Esophagus muscularis mucosa (tissue), 4 donors: ENCODE results near the gene CARMIL3. TPM values are rescaled to one million over a fixed set of nuclear protein-coding genes. Genes with fewer than 3 reads are reported as not detected.
"Not testable (repeated sequence)": the region's sequence is repeated elsewhere in the genome, so short reads cannot be mapped to it uniquely, and the experiment has no call there.

Experiments
- DNase-seq: peaks from one replicate; pipeline ENCODE4 v3.0.0-alpha.2; 2017; ENCODE audit errors: extremely low spot score
- H3K27ac ChIP-seq, 4 donors: fragments of 200-600 bp; sonication (generic); replicated peaks in 1 of 4; 1 replicate in 3 of 4; 2 replicates in 1 of 4; pipeline ENCODE4 v1.5.1; 2016 to 2019; ENCODE audit warnings: mild to moderate bottlenecking in 1 of 4
- H3K27me3 ChIP-seq, 4 donors: fragments of 200-600 bp; sonication (generic); one replicate each; pipeline versions ENCODE4 v1.5.1 to v1.6.0; 2016 to 2019
- H3K36me3 ChIP-seq, 4 donors: fragments of 200-600 bp; sonication (generic); one replicate each; pipeline ENCODE4 v1.5.1; 2016 to 2019
- H3K4me1 ChIP-seq, 4 donors: fragments of 200-600 bp; sonication (generic); one replicate each; pipeline ENCODE4 v1.5.1; 2016 to 2019
- H3K4me3 ChIP-seq, 4 donors: fragments of 200-600 bp; sonication (generic); 1 replicate in 2 of 4; 2 replicates in 2 of 4; pipeline ENCODE4 v1.5.1; 2016 to 2019; ENCODE audit warnings: mild to moderate bottlenecking in 4 of 4, moderate library complexity in 1 of 4
- H3K9me3 ChIP-seq, 4 donors: fragments of 200-600 bp; sonication (generic); 1 replicate in 3 of 4; 2 replicates in 1 of 4; pipeline ENCODE4 v1.5.1; 2016 to 2019
- EP300 ChIP-seq: sonication (generic); formaldehyde crosslinking; IDR thresholded peaks from one replicate; pipeline ENCODE4 v1.6.1; 2017; ENCODE audit warnings: antibody characterized with exemption
- POLR2A ChIP-seq: fragments of 450-650 bp; IDR thresholded peaks from one replicate; pipeline ENCODE4 v1.6.1; 2017; ENCODE audit warnings: antibody characterized with exemption, moderate library complexity, mild to moderate bottlenecking, low read depth
- POLR2AphosphoS5 ChIP-seq, 2 donors: sonication (generic); formaldehyde crosslinking; IDR thresholded peaks; one replicate each; pipeline ENCODE4 v1.6.1; 2017; ENCODE audit warnings: antibody characterized with exemption in 2 of 2
- WGBS: methylation state at CpG from one replicate; pipeline ENCODE4 v1.1.5; 2018; 5-methylcytosine and 5-hydroxymethylcytosine counted together
- intact Hi-C: fragments of 100-400 bp; cut with DNase I; formaldehyde crosslinking; loops from one replicate; pipeline ENCODE4 v1.15.1; 2023
- total RNA-seq, 4 donors: library from RNA; depleted of rRNA; stranded (reverse); fragments of >200 nt; gene quantifications; one replicate each; pipeline versions ENCODE4 v1.1.0 to v1.2.1, GENCODE V29; 2016
- TF ChIP-seq, protein P1 (sequence below), 3 experiments: fragments of 200-600 bp in 2 of 3; fragments of 450-650 bp in 1 of 3; sonication (generic) in 2 of 3; IDR thresholded peaks; one replicate each; pipeline ENCODE4 v1.5.1; 2017 to 2019; ENCODE audit warnings: antibody characterized with exemption in 3 of 3, mild to moderate bottlenecking in 2 of 3, moderate library complexity in 1 of 3

CARMIL3 gene
- total RNA-seq, 4 donors from 2014 or later: 0.17 to 0.29 TPM; not detected in 2

GRCh38 chr14:24032727-24033418, 18.9 kb upstream of the CARMIL3 start:
- Histone ChIP-seq H3K4me1 (peaks cover 4 to 28% (median 14%) of the 10 kb centered on the region in 4 donors), H3K9me3 (peaks cover 0 to 9% (median 4%) of the 10 kb centered on the region in 4 donors), H3K27ac (no peak overlapping the region), H3K4me3 (no peak overlapping the region), H3K27me3 (no peaks in the 10 kb centered on the region), H3K36me3 (no peaks in the 10 kb centered on the region)
- DNase-seq: no peak
- intact Hi-C loops: no loop called here
- TF ChIP-seq, protein P1, sequence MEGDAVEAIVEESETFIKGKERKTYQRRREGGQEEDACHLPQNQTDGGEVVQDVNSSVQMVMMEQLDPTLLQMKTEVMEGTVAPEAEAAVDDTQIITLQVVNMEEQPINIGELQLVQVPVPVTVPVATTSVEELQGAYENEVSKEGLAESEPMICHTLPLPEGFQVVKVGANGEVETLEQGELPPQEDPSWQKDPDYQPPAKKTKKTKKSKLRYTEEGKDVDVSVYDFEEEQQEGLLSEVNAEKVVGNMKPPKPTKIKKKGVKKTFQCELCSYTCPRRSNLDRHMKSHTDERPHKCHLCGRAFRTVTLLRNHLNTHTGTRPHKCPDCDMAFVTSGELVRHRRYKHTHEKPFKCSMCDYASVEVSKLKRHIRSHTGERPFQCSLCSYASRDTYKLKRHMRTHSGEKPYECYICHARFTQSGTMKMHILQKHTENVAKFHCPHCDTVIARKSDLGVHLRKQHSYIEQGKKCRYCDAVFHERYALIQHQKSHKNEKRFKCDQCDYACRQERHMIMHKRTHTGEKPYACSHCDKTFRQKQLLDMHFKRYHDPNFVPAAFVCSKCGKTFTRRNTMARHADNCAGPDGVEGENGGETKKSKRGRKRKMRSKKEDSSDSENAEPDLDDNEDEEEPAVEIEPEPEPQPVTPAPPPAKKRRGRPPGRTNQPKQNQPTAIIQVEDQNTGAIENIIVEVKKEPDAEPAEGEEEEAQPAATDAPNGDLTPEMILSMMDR (IDR thresholded peaks at IDR 0.05): no peak
- peak; percentile 31 to 66 for TF ChIP-seq POLR2AphosphoS5 (IDR thresholded peaks at IDR 0.05)
- WGBS: 87% methylated on average over 2 of the region's 2 CpGs

DNA sequence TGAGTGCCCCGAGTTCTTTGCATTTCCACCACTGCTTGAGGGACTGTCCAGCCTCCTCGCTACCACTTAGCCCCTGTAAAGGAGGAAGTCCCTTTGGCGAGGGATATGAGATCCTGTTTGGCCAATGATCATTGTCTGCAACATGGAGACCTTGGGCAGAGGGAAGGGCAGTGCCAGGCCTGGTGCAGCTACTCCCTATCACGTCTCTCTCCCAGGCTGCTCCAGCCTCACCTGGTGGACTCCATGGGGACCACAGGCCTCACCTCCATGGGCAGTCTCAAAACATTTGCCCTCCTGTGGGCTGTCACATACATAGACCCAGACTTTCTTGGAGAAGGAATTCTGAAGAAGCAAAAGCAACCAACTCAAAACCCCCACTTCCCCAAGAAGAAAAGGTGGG, 16.0 kb upstream of the CARMIL3 start:
- H3K27ac ChIP-seq: peak overlapping the region; percentile 87 to 91 (median 88)
- H3K4me3 ChIP-seq: peak overlapping the region; percentile 57 to 80 (median 67)
- H3K36me3 ChIP-seq, H3K27me3 ChIP-seq, intact Hi-C loops, DNase-seq, H3K9me3 ChIP-seq: not testable (repeated sequence)
- peaks cover 4 to 28% (median 14%) of the 10 kb centered on the region in 4 donors for H3K4me1 ChIP-seq
- 58% methylated on average over 3 of the region's 4 CpGs for WGBS

DNA sequence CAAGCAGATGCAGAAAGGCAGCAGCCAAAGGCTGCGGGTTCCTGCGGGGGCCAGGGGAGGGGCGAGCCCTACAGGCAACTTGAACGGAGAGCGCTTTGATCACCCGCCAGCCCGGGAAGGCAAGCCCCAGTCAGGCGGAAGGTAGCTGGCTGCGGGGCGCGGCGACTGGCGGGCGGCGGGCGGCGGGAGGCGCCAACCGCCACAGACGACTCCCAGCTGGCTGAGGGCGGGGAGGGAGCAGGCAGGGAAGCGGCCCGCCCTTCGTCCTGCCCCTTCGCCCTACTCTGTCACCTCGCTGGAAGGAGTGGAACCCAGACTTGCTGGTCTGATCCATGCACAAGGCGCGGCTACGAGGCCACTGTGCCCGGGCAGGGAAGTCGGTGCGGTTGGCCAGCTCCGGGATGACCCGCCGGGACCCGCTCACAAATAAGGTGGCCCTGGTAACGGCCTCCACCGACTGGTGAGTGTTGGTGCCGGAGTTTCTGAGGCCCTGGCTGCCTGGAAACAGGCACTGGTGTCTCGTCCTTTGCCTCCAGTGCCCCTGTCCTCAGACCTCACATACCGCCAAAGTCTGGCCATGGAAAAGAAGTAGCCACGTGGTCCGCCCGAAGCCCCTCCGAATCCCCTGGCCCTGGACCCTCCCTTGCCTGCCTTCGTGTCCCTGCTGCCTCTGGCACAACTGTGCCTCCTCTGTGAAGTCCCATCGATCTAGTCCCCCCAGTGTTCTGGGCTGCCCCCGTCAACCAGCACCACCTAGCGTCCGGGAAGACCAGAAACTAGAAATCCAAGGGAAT, 15.4 kb upstream of the CARMIL3 start:
- Histone ChIP-seq H3K4me1 (peaks cover 4 to 28% (median 14%) of the 10 kb centered on the region in 4 donors), H3K4me3 (peak overlapping the region; percentile 57 to 80 (median 67)), H3K9me3 (peaks cover 0 to 9% (median 4%) of the 10 kb centered on the region in 4 donors), H3K27ac (peak overlapping the region; percentile 87 to 91 (median 88)), H3K36me3 (no peaks in the 10 kb centered on the region), H3K27me3 (no peaks in the 10 kb centered on the region)
- no peak for TF ChIP-seq POLR2A
- TF ChIP-seq POLR2AphosphoS5 (IDR thresholded peaks at IDR 0.05): peak; percentile 34 to 47
- TF ChIP-seq, protein P1 (IDR thresholded peaks at IDR 0.05): peak; percentile 58 to 79 (median 78)
- intact Hi-C loops: no loop called here
- DNase-seq: peak; percentile 94
- WGBS: 1% methylated on average over 13 of the region's 50 CpGs

GRCh38 chr14:24036963-24037657, 14.7 kb upstream of the CARMIL3 start:
- H3K36me3 ChIP-seq, H3K27me3 ChIP-seq, intact Hi-C loops, DNase-seq, H3K9me3 ChIP-seq: not testable (repeated sequence)
- peaks cover 4 to 28% (median 14%) of the 10 kb centered on the region in 4 donors for H3K4me1 ChIP-seq
- 46% methylated on average over 10 of the region's 10 CpGs for whole genome bisulfite sequencing
- peak overlapping the region; percentile 57 to 80 (median 67) for H3K4me3 ChIP-seq
- peak overlapping the region; percentile 87 to 91 (median 88) for H3K27ac ChIP-seq

DNA sequence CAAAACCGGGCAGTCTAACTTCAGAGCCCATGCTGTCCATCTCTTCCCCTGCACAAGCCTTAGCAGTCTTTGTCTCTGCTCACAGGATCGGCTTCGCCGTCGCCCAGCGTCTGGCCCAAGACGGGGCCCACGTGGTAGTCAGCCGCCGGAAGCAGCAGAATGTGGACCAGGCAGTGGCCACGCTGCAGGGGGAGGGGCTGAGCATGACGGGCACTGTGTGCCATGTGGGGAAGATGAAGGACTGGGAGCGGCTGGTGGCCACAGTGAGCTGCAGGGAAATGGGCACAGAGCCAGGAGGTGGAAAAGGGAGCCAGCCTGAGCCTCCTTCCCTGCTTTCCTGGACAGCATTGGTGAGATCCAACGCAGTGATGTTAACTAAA, 14.2 kb upstream of the CARMIL3 start:
- TF ChIP-seq POLR2A: no peak
- no peak for TF ChIP-seq POLR2AphosphoS5 (IDR thresholded peaks at IDR 0.05)
- TF ChIP-seq, protein P1 (IDR thresholded peaks at IDR 0.05): no peak
- no peak for TF ChIP-seq EP300
- intact Hi-C loops: no loop called here
- Histone ChIP-seq H3K4me3 (no peak overlapping the region), H3K27me3 (no peaks in the 10 kb centered on the region), H3K9me3 (peaks cover 0 to 4% (median 1%) of the 10 kb centered on the region in 4 donors), H3K27ac (no peak overlapping the region), H3K4me1 (peaks cover 4 to 28% (median 14%) of the 10 kb centered on the region in 4 donors), H3K36me3 (no peaks in the 10 kb centered on the region)
- WGBS: 85% methylated on average over 14 of the region's 14 CpGs
- no peak for DNase-seq
